WTC11 (cell line): Measurements from ENCODE around the gene MFN1. TPM values are rescaled to one million over a fixed set of nuclear protein-coding genes. Genes with fewer than 3 reads are reported as not detected.

Experiments used
- ATAC-seq: fragments of 200-7000 bp; cut with Tn5 transposase; 2 replicates; pipeline ENCODE4 v1.10.0; 2021; ENCODE audit warnings: mild to moderate bottlenecking, moderate library complexity
- CTCF ChIA-PET: fragments of 300-600 bp; sonication (Branson Sonifier 250); formaldehyde crosslinking; loops from one replicate; lab custom pipeline; 2021; ENCODE audit warnings: antibody characterized with exemption; lab: Charles Lee
- POLR2A ChIA-PET: fragments of 350-600 bp; sonication (Branson Sonifier 250); formaldehyde crosslinking; loops from one replicate; lab custom pipeline; 2021; ENCODE audit warnings: antibody characterized with exemption; lab: Charles Lee
- DNase-seq: peaks from one replicate; pipeline ENCODE4 v3.0.0; 2021; ENCODE audit warnings: low spot score
- H3K27ac Mint-ChIP-seq: 2 replicates; pipeline ENCODE4 v1.8.0; 2021; ENCODE audit warnings: mixed read lengths
- H3K27me3 Mint-ChIP-seq: 2 replicates; pipeline ENCODE4 v1.8.0; 2021; ENCODE audit warnings: low read depth, mild to moderate bottlenecking, moderate library complexity, mixed read lengths
- H3K36me3 Mint-ChIP-seq: 2 replicates; pipeline ENCODE4 v1.8.0; 2021; ENCODE audit warnings: mixed read lengths
- H3K4me1 Mint-ChIP-seq: 2 replicates; pipeline ENCODE4 v1.8.0; 2022; ENCODE audit warnings: mixed read lengths
- H3K4me3 Mint-ChIP-seq: 2 replicates; pipeline ENCODE4 v1.8.0; 2021; ENCODE audit warnings: mild to moderate bottlenecking, moderate library complexity, mixed read lengths
- H3K9me3 Mint-ChIP-seq: 2 replicates; pipeline ENCODE4 v1.8.0; 2021; ENCODE audit warnings: mixed read lengths
- AR ChIP-seq: fragments of 250-450 bp; sonication (Bioruptor Pico); IDR thresholded peaks from 2 replicates; pipeline ENCODE4 v1.9.0; 2021; ENCODE audit warnings: mild to moderate bottlenecking
- CREB1 ChIP-seq: sonication (generic); formaldehyde crosslinking; IDR thresholded peaks from 2 replicates; pipeline ENCODE4 v1.8.0; 2023; ENCODE audit warnings: mild to moderate bottlenecking, missing genetic modification reagents
- ELF4 ChIP-seq: sonication (generic); formaldehyde crosslinking; IDR thresholded peaks from 2 replicates; pipeline ENCODE4 v1.8.1; 2022; ENCODE audit warnings: low read depth, mild to moderate bottlenecking, moderate library complexity, missing genetic modification reagents
- EMX1 ChIP-seq: fragments of 250-450 bp; sonication (Bioruptor Pico); IDR thresholded peaks from 2 replicates; pipeline ENCODE4 v1.8.0; 2021; ENCODE audit warnings: mild to moderate bottlenecking
- FOXJ3 ChIP-seq: sonication (generic); formaldehyde crosslinking; IDR thresholded peaks from 2 replicates; pipeline ENCODE4 v1.9.0; 2021; ENCODE audit warnings: missing genetic modification reagents, mild to moderate bottlenecking, borderline replicate concordance
- FOXP1 ChIP-seq: sonication (generic); formaldehyde crosslinking; IDR thresholded peaks from 2 replicates; pipeline ENCODE4 v1.8.0; 2022; ENCODE audit warnings: missing genetic modification reagents, mild to moderate bottlenecking, moderate library complexity, borderline replicate concordance
- JAZF1 ChIP-seq: fragments of 250-450 bp; sonication (Bioruptor Pico); IDR thresholded peaks from 2 replicates; pipeline ENCODE4 v1.9.0; 2021; ENCODE audit warnings: moderate library complexity, mild to moderate bottlenecking, inconsistent platforms
- MAX ChIP-seq: sonication (generic); formaldehyde crosslinking; IDR thresholded peaks from 2 replicates; pipeline ENCODE4 v1.8.0; 2022; ENCODE audit warnings: mild to moderate bottlenecking, missing genetic modification reagents
- NR2C2 ChIP-seq: sonication (generic); formaldehyde crosslinking; IDR thresholded peaks from 2 replicates; pipeline ENCODE4 v1.8.0; 2022; ENCODE audit warnings: mild to moderate bottlenecking, missing genetic modification reagents
- PRDM15 ChIP-seq: sonication (generic); formaldehyde crosslinking; IDR thresholded peaks from 2 replicates; pipeline ENCODE4 v1.8.0; 2022; ENCODE audit warnings: missing genetic modification reagents
- SMAD4 ChIP-seq: sonication (generic); formaldehyde crosslinking; IDR thresholded peaks from 2 replicates; pipeline ENCODE4 v1.8.0; 2022; ENCODE audit warnings: mild to moderate bottlenecking, missing genetic modification reagents
- TP53 ChIP-seq: sonication (generic); formaldehyde crosslinking; IDR thresholded peaks from 2 replicates; pipeline ENCODE4 v1.8.1; 2023; ENCODE audit warnings: mild to moderate bottlenecking, missing genetic modification reagents
- ZNF138 ChIP-seq: sonication (generic); formaldehyde crosslinking; conservative IDR thresholded peaks from 2 replicates; pipeline ENCODE4 v1.8.1; 2022; ENCODE audit warnings: mild to moderate bottlenecking, moderate library complexity, missing genetic modification reagents
- ZNF219 ChIP-seq: sonication (generic); formaldehyde crosslinking; IDR thresholded peaks from 2 replicates; pipeline ENCODE4 v1.8.0; 2023; ENCODE audit warnings: missing genetic modification reagents, mild to moderate bottlenecking, borderline replicate concordance
- ZNF425 ChIP-seq: fragments of 250-450 bp; sonication (Bioruptor Pico); conservative IDR thresholded peaks from 2 replicates; pipeline ENCODE4 v1.9.0; 2021; ENCODE audit warnings: mild to moderate bottlenecking
- ZNF671 ChIP-seq: fragments of 250-450 bp; sonication (Bioruptor Pico); IDR thresholded peaks from 2 replicates; pipeline ENCODE4 v1.8.0; 2021; ENCODE audit warnings: mild to moderate bottlenecking
- total RNA-seq: library from RNA; stranded (reverse); gene quantifications from 3 replicates; pipeline ENCODE4 v1.2.3, GENCODE V29; 2021
- TF ChIP-seq, protein P1 (sequence below): sonication (generic); formaldehyde crosslinking; IDR thresholded peaks from 2 replicates; pipeline ENCODE4 v1.8.1; 2023; ENCODE audit warnings: mild to moderate bottlenecking, missing genetic modification reagents, moderate library complexity
- TF ChIP-seq, protein P2 (sequence below): sonication (generic); formaldehyde crosslinking; IDR thresholded peaks from 2 replicates; pipeline ENCODE4 v1.8.1; 2022; ENCODE audit warnings: missing genetic modification reagents, borderline replicate concordance
- TF ChIP-seq, protein P3 (sequence below): fragments of 250-450 bp; sonication (Bioruptor Pico); IDR thresholded peaks from 2 replicates; pipeline ENCODE4 v1.9.0; 2021; ENCODE audit warnings: moderate library complexity, mild to moderate bottlenecking, inconsistent platforms, borderline replicate concordance

MFN1 gene
- total RNA-seq, 1 experiment from 2014 or later, result 42.7 TPM

DNA sequence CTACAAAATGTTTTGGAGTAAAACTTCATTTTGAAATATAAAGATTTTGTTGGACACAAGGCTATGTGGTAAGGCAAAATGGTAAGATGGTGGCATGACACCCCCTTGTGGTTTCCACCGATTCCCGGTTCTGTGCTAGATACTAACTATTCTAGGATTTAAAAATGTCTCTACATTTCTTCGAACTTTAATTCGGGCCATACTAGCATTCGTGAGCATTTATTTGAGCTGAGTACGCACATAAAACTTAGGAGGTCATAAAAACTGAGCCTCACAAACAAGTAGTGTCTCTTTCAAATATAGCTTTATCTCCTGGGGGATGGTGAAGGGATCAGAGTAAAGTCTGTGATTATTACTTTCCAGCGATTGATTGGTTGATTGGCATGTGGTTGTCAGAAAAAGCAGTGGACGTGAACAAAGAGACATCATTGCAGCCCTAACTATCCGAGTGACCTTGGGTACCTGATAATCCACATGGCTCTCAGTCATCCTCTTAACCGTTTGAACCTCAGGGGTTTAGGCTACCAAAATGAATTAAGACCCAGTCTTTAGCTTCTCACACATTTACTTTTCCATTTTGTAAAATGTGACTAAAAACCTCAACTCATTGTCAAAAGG is 25.7 kb upstream of the MFN1 start:
- DNase-seq (peak; percentile 25), ATAC-seq (no peak)
- CTCF ChIA-PET, result interaction anchor here (0.7 to 2.5 kb wide), 15 partner anchors 9 to 886 kb away, joined by 3 to 17 read pairs (median 5); partner anchors contain the start of gene ZMAT3
- H3K36me3 Mint-ChIP-seq, result no peaks in the 10 kb centered on the region
- H3K9me3 Mint-ChIP-seq, result no peaks in the 10 kb centered on the region
- H3K27ac Mint-ChIP-seq, result peak overlapping the region; percentile 47
- peaks cover 28% of the 10 kb centered on the region for H3K4me1 Mint-ChIP-seq
- H3K4me3 Mint-ChIP-seq, result peak overlapping the region; percentile 75
- no peaks in the 10 kb centered on the region for H3K27me3 Mint-ChIP-seq
- POLR2A ChIA-PET, result interaction anchor here (0.8 kb wide), 1 partner anchor 250 kb away, joined by 3 read pairs; the partner anchor contains the start of gene ZMAT3
- TF ChIP-seq MAX, result no peak

DNA sequence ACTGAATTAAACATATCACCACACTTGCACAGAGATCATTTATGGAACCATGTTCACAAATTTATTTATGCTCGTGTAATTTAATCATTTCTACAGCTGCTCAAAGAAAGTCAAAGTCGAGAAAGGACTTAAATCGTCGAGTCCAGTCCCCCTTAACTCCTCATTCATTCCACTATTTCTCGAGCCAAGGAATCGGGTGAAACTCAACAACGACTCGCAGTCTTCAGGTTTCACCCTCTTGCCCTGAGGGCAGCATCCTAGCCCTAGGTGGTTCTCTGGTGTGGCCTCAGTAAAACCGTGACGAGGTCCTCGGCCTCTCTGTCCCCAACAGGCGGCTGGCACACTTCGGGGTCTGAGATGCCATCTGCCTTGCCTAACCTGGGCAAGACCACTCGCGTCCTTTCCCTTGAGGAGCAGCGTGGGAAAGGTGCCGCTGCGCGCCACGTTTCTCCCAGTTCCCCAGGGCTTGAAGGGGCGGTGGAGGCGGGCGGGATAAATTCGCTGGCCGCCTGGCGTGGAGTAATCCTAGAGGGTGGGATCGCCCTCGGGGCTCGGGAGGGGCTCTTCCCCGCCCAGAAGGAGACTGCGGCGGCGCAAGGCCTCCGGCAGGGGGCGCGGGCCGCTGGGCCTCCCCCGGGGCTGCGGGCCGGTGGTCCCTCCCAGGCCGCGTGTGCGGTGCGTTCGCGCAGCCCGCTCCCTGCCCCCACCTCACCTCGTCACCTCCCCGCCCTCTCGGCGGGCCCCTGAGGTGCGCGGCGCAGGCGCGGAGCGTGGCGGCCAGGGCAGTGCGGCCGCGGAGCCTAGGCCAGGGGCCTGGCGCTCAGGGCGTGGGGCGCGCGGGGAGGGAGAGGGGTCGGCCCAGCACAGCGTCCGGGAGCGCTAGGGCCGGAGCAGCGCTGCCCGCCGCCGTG is 25.0 kb upstream of the MFN1 start, which contains the start of gene ZNF639:
Gene ZNF639 (plus strand): TSS at position 746 of the 911 bp plus-strand sequence. CDS start 5,263 bp downstream, outside the sequence.
- Mint-ChIP-seq H3K36me3 (peaks cover 2% of the 10 kb centered on the region), H3K9me3 (no peaks in the 10 kb centered on the region), H3K4me3 (peak within 1 kb of the TSS; percentile 91), H3K4me1 (peaks cover 28% of the 10 kb centered on the region), H3K27ac (peak within 1 kb of the TSS; percentile 91), H3K27me3 (no peaks in the 10 kb centered on the region)
- CTCF ChIA-PET, result interaction anchor here (0.7 to 2.5 kb wide), 14 partner anchors 10 to 887 kb away, joined by 3 to 17 read pairs (median 5); partner anchors contain the start of genes ACTL6A, MFN1 and ZMAT3
- POLR2A ChIA-PET, result no interaction called here
- ATAC-seq (peak; percentile 88), DNase-seq (peak; percentile 84)
- TF ChIP-seq JAZF1 (CRISPR knock-in tag), result no peak
- TF ChIP-seq NR2C2 (CRISPR knock-in tag), result no peak
- 0 out of 2 replicates have a peak, but pooled peaks have one; percentile 23 for TF ChIP-seq EMX1 (CRISPR knock-in tag)
- TF ChIP-seq TP53 (CRISPR knock-in tag), result peak; percentile 69
- no peak for TF ChIP-seq PRDM15 (CRISPR knock-in tag)
- no peak for TF ChIP-seq ZNF138 (CRISPR knock-in tag)
- TF ChIP-seq, protein P1, sequence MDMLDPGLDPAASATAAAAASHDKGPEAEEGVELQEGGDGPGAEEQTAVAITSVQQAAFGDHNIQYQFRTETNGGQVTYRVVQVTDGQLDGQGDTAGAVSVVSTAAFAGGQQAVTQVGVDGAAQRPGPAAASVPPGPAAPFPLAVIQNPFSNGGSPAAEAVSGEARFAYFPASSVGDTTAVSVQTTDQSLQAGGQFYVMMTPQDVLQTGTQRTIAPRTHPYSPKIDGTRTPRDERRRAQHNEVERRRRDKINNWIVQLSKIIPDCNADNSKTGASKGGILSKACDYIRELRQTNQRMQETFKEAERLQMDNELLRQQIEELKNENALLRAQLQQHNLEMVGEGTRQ (CRISPR knock-in tag), result no peak
- TF ChIP-seq ZNF425, result no peak
- no peak for TF ChIP-seq CREB1
- no peak for TF ChIP-seq AR (CRISPR knock-in tag)
- TF ChIP-seq, protein P2, sequence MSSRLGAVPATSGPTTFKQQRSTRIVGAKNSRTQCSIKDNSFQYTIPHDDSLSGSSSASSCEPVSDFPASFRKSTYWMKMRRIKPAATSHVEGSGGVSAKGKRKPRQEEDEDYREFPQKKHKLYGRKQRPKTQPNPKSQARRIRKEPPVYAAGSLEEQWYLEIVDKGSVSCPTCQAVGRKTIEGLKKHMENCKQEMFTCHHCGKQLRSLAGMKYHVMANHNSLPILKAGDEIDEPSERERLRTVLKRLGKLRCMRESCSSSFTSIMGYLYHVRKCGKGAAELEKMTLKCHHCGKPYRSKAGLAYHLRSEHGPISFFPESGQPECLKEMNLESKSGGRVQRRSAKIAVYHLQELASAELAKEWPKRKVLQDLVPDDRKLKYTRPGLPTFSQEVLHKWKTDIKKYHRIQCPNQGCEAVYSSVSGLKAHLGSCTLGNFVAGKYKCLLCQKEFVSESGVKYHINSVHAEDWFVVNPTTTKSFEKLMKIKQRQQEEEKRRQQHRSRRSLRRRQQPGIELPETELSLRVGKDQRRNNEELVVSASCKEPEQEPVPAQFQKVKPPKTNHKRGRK (CRISPR knock-in tag), result no peak
- TF ChIP-seq ZNF671 (CRISPR knock-in tag), result no peak
- TF ChIP-seq ZNF219 (CRISPR knock-in tag), result no peak
- TF ChIP-seq, protein P3, sequence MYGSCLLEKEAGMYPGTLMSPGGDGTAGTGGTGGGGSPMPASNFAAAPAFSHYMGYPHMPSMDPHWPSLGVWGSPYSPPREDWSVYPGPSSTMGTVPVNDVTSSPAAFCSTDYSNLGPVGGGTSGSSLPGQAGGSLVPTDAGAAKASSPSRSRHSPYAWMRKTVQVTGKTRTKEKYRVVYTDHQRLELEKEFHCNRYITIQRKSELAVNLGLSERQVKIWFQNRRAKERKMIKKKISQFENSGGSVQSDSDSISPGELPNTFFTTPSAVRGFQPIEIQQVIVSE (CRISPR knock-in tag), result no peak
- no peak for TF ChIP-seq FOXJ3 (CRISPR knock-in tag)
- TF ChIP-seq ELF4 (CRISPR knock-in tag), result no peak
- TF ChIP-seq SMAD4, result no peak
- peak; percentile 91 for TF ChIP-seq FOXP1 (CRISPR knock-in tag)
